H9 (cell line): ENCODE results near the gene C1orf21. TPM values are rescaled to one million over a fixed set of nuclear protein-coding genes. Genes with fewer than 3 reads are reported as not detected.

ENCODE experiments used
- DNase-seq: peaks from one replicate; pipeline ENCODE4 v3.0.0-alpha.2; 2017
- H2AFZ ChIP-seq: one replicate; pipeline ENCODE4 v1.6.1; 2013; ENCODE audit warnings: mild to moderate bottlenecking, low read length, control low read depth, moderate library complexity
- H2AK5ac ChIP-seq: 2 replicates; pipeline ENCODE4 v1.6.1; 2013; ENCODE audit warnings: low read length, control low read depth, mixed read lengths; ENCODE audit not compliant: insufficient read length
- H2BK120ac ChIP-seq: one replicate; pipeline ENCODE4 v1.6.1; 2013; ENCODE audit warnings: low read depth, mild to moderate bottlenecking, low read length, control low read depth, inconsistent platforms; ENCODE audit not compliant: poor library complexity, severe bottlenecking
- H2BK12ac ChIP-seq: 2 replicates; pipeline ENCODE4 v1.6.1; 2013; ENCODE audit warnings: low read length, control low read depth, mixed read lengths, low read depth; ENCODE audit not compliant: insufficient read length
- H2BK15ac ChIP-seq: 2 replicates; pipeline ENCODE4 v1.6.1; 2013; ENCODE audit warnings: low read depth, low read length, control low read depth
- H2BK20ac ChIP-seq: one replicate; pipeline ENCODE4 v1.6.1; 2013; ENCODE audit warnings: low read depth, mild to moderate bottlenecking, low read length, control low read depth, inconsistent platforms; ENCODE audit not compliant: poor library complexity, severe bottlenecking
- H2BK5ac ChIP-seq: 2 replicates; pipeline ENCODE4 v1.6.1; 2013; ENCODE audit warnings: low read length, control low read depth, mixed read lengths; ENCODE audit not compliant: insufficient read length
- H3K14ac ChIP-seq: 2 replicates; pipeline ENCODE4 v1.6.1; 2013; ENCODE audit warnings: low read length, control low read depth; ENCODE audit not compliant: insufficient read depth
- H3K18ac ChIP-seq: 2 replicates; pipeline ENCODE4 v1.6.1; 2013; ENCODE audit warnings: low read depth, mild to moderate bottlenecking, mixed read lengths, low read length, control low read depth; ENCODE audit not compliant: insufficient read length
- H3K23ac ChIP-seq: 2 replicates; pipeline ENCODE4 v1.6.1; 2013; ENCODE audit warnings: low read length, control low read depth, mixed read lengths, low read depth; ENCODE audit not compliant: insufficient read length
- H3K23me2 ChIP-seq: 2 replicates; pipeline ENCODE4 v1.6.1; 2013; ENCODE audit warnings: low read depth, mild to moderate bottlenecking, mixed read lengths, low read length, control low read depth; ENCODE audit not compliant: insufficient read length, poor library complexity, severe bottlenecking
- H3K27ac ChIP-seq: 2 replicates; pipeline ENCODE4 v1.5.1; 2013; ENCODE audit warnings: low read length, control low read depth, mixed read lengths, low read depth; ENCODE audit not compliant: insufficient read length
- H3K27me3 ChIP-seq: 2 replicates; pipeline ENCODE4 v1.6.1; 2013; ENCODE audit warnings: low read length, control low read depth, inconsistent platforms; ENCODE audit not compliant: insufficient read depth
- H3K4ac ChIP-seq: 2 replicates; pipeline ENCODE4 v1.6.1; 2013; ENCODE audit warnings: low read depth, mild to moderate bottlenecking, control low read depth, inconsistent platforms, low read length, moderate library complexity
- H3K4me1 ChIP-seq: 2 replicates; pipeline ENCODE4 v1.6.1; 2013; ENCODE audit warnings: low read length, control low read depth, inconsistent platforms; ENCODE audit not compliant: insufficient read depth
- H3K4me2 ChIP-seq: 2 replicates; pipeline ENCODE4 v1.6.1; 2013; ENCODE audit warnings: low read length, control low read depth, mixed read lengths; ENCODE audit not compliant: insufficient read length, insufficient read depth
- H3K56ac ChIP-seq: 2 replicates; pipeline ENCODE4 v1.6.1; 2013; ENCODE audit warnings: low read depth, mild to moderate bottlenecking, mixed read lengths, low read length, control low read depth; ENCODE audit not compliant: insufficient read length
- H3K79me1 ChIP-seq: 2 replicates; pipeline ENCODE4 v1.6.1; 2013; ENCODE audit warnings: low read depth, mild to moderate bottlenecking, moderate library complexity, low read length, control low read depth, inconsistent platforms; ENCODE audit not compliant: insufficient read depth, poor library complexity, severe bottlenecking
- H3K79me2 ChIP-seq: 2 replicates; pipeline ENCODE4 v1.6.1; 2013; ENCODE audit warnings: low read length, control low read depth, inconsistent platforms; ENCODE audit not compliant: insufficient read depth
- H3K9ac ChIP-seq: 2 replicates; pipeline ENCODE4 v1.6.1; 2013; ENCODE audit warnings: low read length, control low read depth, mixed read lengths; ENCODE audit not compliant: insufficient read length; ENCODE audit errors: extremely low read depth
- H3K9me3 ChIP-seq: one replicate; pipeline ENCODE4 v1.6.1; 2013; ENCODE audit warnings: low read depth, low read length, inconsistent platforms; ENCODE audit not compliant: control insufficient read depth
- H3T11ph ChIP-seq: one replicate; pipeline ENCODE4 v1.6.1; 2013; ENCODE audit warnings: mild to moderate bottlenecking, low read length, control low read depth, inconsistent platforms
- H4K20me1 ChIP-seq: one replicate; pipeline ENCODE4 v1.6.1; 2013; ENCODE audit not compliant: control insufficient read depth, insufficient read length, insufficient read depth
- H4K5ac ChIP-seq: 2 replicates; pipeline ENCODE4 v1.6.1; 2013; ENCODE audit warnings: low read depth, mild to moderate bottlenecking, mixed read lengths, low read length, control low read depth; ENCODE audit not compliant: insufficient read length
- H4K8ac ChIP-seq: replicated peaks from 2 replicates; pipeline ENCODE4 v1.6.1; 2013; ENCODE audit warnings: low read length, control low read depth, mixed read lengths, low read depth; ENCODE audit not compliant: insufficient read length
- H4K91ac ChIP-seq: 2 replicates; pipeline ENCODE4 v1.6.1; 2013; ENCODE audit warnings: low read depth, mild to moderate bottlenecking, moderate library complexity, mixed read lengths, low read length, control low read depth; ENCODE audit not compliant: insufficient read length
- H3K27ac Mint-ChIP-seq, 3 experiments: 2 replicates in 2 of 3; 3 replicates in 1 of 3; pipeline ENCODE4 v1.8.0; 2020 to 2021; ENCODE audit warnings: mixed read lengths in 3 of 3, mild to moderate bottlenecking in 1 of 3, moderate library complexity in 1 of 3
- H3K27me3 Mint-ChIP-seq: 2 replicates; pipeline ENCODE4 v1.8.0; 2021; ENCODE audit warnings: low read depth, mild to moderate bottlenecking, moderate library complexity, mixed read lengths
- H3K36me3 Mint-ChIP-seq, 3 experiments: 2 replicates in 2 of 3; 3 replicates in 1 of 3; pipeline ENCODE4 v1.8.0; 2020 to 2021; ENCODE audit warnings: low read depth in 3 of 3, mixed read lengths in 3 of 3; ENCODE audit not compliant: insufficient read depth in 1 of 3
- H3K4me1 Mint-ChIP-seq, 2 experiments: 2 replicates each; pipeline ENCODE4 v1.8.0; 2020; ENCODE audit warnings: mixed read lengths in 2 of 2
- H3K4me3 Mint-ChIP-seq, 2 experiments: 2 replicates in 1 of 2; 3 replicates in 1 of 2; pipeline ENCODE4 v1.8.0; 2020 to 2021; ENCODE audit warnings: mild to moderate bottlenecking in 2 of 2, mixed read lengths in 2 of 2, moderate library complexity in 1 of 2
- H3K9me3 Mint-ChIP-seq, 2 experiments: 2 replicates in 1 of 2; 3 replicates in 1 of 2; pipeline ENCODE4 v1.8.0; 2020; ENCODE audit warnings: mild to moderate bottlenecking in 2 of 2, mixed read lengths in 2 of 2, moderate library complexity in 1 of 2
- WGBS: extraction: QIAGEN DNeasy Blood & Tissue Kit; methylation state at CpG from one replicate; pipeline ENCODE4 v1.1.7; 2013; ENCODE audit warnings: missing lambda C conversion rate, low lambda C conversion rate, mixed read lengths; ENCODE audit not compliant: insufficient read length; ENCODE audit errors: extremely low coverage; 5-methylcytosine and 5-hydroxymethylcytosine counted together
- total RNA-seq: library from RNA; stranded (reverse); gene quantifications from 2 replicates; pipeline ENCODE4 v1.2.1, GENCODE V29; 2021
- TF ChIP-seq, protein P1 (sequence below): fragments of 200-600 bp; sonication (generic); conservative IDR thresholded peaks from 3 replicates; pipeline ENCODE4 v1.8.0; 2021; ENCODE audit warnings: antibody characterized with exemption, mild to moderate bottlenecking

C1orf21 gene
- total RNA-seq, 1 experiment from 2014 or later, result 36.0 TPM

- Histone ChIP-seq H3K4me2 (no peak overlapping the region), H3K23me2 (no peaks in the 10 kb centered on the region), H3K27ac (no peak overlapping the region), H4K20me1 (no peaks in the 10 kb centered on the region), H4K91ac (no peak overlapping the region), H3K23ac (no peak overlapping the region), H2AK5ac (no peak overlapping the region), H2BK15ac (no peak overlapping the region), H3K4me1 (no peaks in the 10 kb centered on the region; the same call in 1 of the 2 replicates), H2BK12ac (no peak overlapping the region), H2BK20ac (no peak overlapping the region), H3K27me3 (no peaks in the 10 kb centered on the region), H3T11ph (no peak overlapping the region), H2BK5ac (no peak overlapping the region), H3K9me3 (no peaks in the 10 kb centered on the region), H4K8ac (no peak overlapping the region), H3K79me1 (no peaks in the 10 kb centered on the region), H3K56ac (no peak overlapping the region), H2AFZ (no peak overlapping the region), H3K18ac (no peak overlapping the region), H3K4ac (no peak overlapping the region), H3K79me2 (no peaks in the 10 kb centered on the region), H2BK120ac (no peak overlapping the region), H4K5ac (no peak overlapping the region), H3K9ac (no peak overlapping the region), H3K14ac (no peak overlapping the region)
- TF ChIP-seq, protein P1, sequence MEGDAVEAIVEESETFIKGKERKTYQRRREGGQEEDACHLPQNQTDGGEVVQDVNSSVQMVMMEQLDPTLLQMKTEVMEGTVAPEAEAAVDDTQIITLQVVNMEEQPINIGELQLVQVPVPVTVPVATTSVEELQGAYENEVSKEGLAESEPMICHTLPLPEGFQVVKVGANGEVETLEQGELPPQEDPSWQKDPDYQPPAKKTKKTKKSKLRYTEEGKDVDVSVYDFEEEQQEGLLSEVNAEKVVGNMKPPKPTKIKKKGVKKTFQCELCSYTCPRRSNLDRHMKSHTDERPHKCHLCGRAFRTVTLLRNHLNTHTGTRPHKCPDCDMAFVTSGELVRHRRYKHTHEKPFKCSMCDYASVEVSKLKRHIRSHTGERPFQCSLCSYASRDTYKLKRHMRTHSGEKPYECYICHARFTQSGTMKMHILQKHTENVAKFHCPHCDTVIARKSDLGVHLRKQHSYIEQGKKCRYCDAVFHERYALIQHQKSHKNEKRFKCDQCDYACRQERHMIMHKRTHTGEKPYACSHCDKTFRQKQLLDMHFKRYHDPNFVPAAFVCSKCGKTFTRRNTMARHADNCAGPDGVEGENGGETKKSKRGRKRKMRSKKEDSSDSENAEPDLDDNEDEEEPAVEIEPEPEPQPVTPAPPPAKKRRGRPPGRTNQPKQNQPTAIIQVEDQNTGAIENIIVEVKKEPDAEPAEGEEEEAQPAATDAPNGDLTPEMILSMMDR, result no peak
- H3K27ac Mint-ChIP-seq, result no peak overlapping the region
- WGBS, result no CpG with 5 or more reads among the region's 2 CpGs
- no peak for DNase-seq
- peaks cover 4 to 12% of the 10 kb centered on the region in 2 experiments; a peak in 2 of 4 replicates for H3K4me1 Mint-ChIP-seq
- H3K4me3 Mint-ChIP-seq, result no peak overlapping the region
- no peaks in the 10 kb centered on the region for H3K9me3 Mint-ChIP-seq
- no peaks in the 10 kb centered on the region for H3K27me3 Mint-ChIP-seq
- no peaks in the 10 kb centered on the region; a peak in 1 of 7 replicates for H3K36me3 Mint-ChIP-seq
Observed at GRCh38 chr1:184365699-184366098, 21.1 kb upstream of the C1orf21 start.
